ENCODE results near the gene NID1. TPM values are rescaled to one million over a fixed set of nuclear protein-coding genes. Genes with fewer than 3 reads are reported as not detected.

Gene NID1
- total RNA-seq, 1 donor: 68.1 TPM

- no peak for TF ChIP-seq CTCF (IDR thresholded peaks at IDR 0.05; ENCODE audit: insufficient read depth, low read length)
- H3K4me3 ChIP-seq (ENCODE audit: low read depth, low read length): no peak overlapping the region
- no peak for DNase-seq (ENCODE audit: low read depth)
Measured at GRCh38 chr1:235951661-235952060, 113.2 kb downstream of the NID1 start.

DNA sequence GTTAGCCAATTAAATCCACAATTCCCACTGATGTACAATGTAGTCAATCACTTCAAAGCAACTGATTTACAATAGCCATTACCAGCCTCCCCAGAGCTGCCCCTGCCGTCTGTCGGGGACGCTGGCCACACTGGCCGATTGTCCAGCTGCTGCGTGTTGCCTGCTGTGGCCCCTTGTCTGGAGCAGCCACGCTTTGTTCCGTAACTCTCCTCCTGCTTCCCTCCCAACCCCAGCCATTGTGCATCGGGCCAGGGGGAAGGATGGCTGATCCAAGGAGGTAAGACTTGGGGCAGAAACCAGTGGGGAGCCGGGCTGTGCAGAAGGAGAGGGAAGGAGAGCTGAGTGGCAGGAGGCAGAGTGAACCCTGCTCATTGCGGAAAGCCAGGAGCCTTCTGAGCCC, 114.6 kb downstream of the NID1 start:
- DNase-seq (ENCODE audit: low read depth): no peak
- no peak overlapping the region for H3K4me3 ChIP-seq (ENCODE audit: low read depth, low read length)
- no peak for TF ChIP-seq CTCF (IDR thresholded peaks at IDR 0.05; ENCODE audit: insufficient read depth, low read length)

- DNase-seq (ENCODE audit: low read depth): no peak
Measured at GRCh38 chr1:235948774-235949427, 116.0 kb downstream of the NID1 start.

DNA sequence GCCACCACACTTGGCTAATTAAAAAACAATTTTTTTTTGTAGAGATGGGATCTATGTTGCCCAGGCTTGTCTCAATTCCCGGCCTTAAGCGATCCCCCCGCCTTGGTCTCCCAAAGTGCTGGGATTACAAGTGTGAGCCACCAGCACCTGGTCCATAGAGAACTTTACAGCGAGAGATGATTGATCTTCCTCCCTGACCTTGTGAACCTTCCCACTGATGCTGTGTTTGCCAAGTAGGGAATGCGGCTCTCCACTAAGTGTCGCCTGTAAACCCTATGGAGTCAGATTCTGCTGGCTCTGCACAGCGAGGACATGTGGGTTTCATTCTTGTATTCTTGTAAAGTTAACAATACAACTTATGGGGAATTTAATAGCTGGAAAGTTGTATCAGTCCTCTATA, 116.9 kb downstream of the NID1 start:
- no peak for TF ChIP-seq CTCF (IDR thresholded peaks at IDR 0.05; ENCODE audit: insufficient read depth, low read length)
- no peak overlapping the region for H3K4me3 ChIP-seq (ENCODE audit: low read depth, low read length)
- DNase-seq (ENCODE audit: low read depth): no peak

More at GRCh38 chr1:235948774-235949427, 116.0 kb downstream of the NID1 start:
- no peak for TF ChIP-seq CTCF (IDR thresholded peaks at IDR 0.05; ENCODE audit: insufficient read depth, low read length)
- no peak overlapping the region for H3K4me3 ChIP-seq (ENCODE audit: low read depth, low read length)

GRCh38 chr1:235946571-235946981, 118.3 kb downstream of the NID1 start:
- H3K4me3 ChIP-seq (ENCODE audit: low read depth, low read length): no peak overlapping the region
- DNase-seq (ENCODE audit: low read depth): peak; percentile 49
- peak; percentile 54 for TF ChIP-seq CTCF (IDR thresholded peaks at IDR 0.05; ENCODE audit: insufficient read depth, low read length)

- no peak overlapping the region for H3K4me3 ChIP-seq (ENCODE audit: low read depth, low read length)
- no peak for DNase-seq (ENCODE audit: low read depth)
- TF ChIP-seq CTCF (IDR thresholded peaks at IDR 0.05; ENCODE audit: insufficient read depth, low read length): no peak
Measured at GRCh38 chr1:235945775-235946570, 118.9 kb downstream of the NID1 start.

Data from fibroblast of the aortic adventitia (primary cell).